Natural killer cell treated with Interleukin-12 subunit alpha and Interleukin-12 subunit beta and Interleukin-15 and Interleukin-18, amount 100 ng/mL, for 72 hours (primary cell): ENCODE results near the gene SERBP1. TPM values are rescaled to one million over a fixed set of nuclear protein-coding genes. Genes with fewer than 3 reads are reported as not detected.

Source experiments
- total RNA-seq, 2 donors: library from RNA; stranded (reverse); gene quantifications; one replicate each; pipeline ENCODE4 v1.2.3, GENCODE V29; 2022

The SERBP1 gene
- total RNA-seq, 2 donors from 2014 or later, result 319 to 328 TPM

Other genes with a start within 250 kb of the SERBP1 start
- gene IL12RB2, start 122.5 kb downstream of the SERBP1 start, total RNA-seq, result 100 to 1,000 TPM; 265 to 317 TPM